SK-N-SH (cell line): ENCODE results near the gene COL23A1. TPM values are rescaled to one million over a fixed set of nuclear protein-coding genes. Genes with fewer than 3 reads are reported as not detected.
"Not testable (repeated sequence)": the region's sequence is repeated elsewhere in the genome, so short reads cannot be mapped to it uniquely, and the experiment has no call there.

Experiments used
- CTCF ChIA-PET: fragments of 300-600, 350-600 bp; formaldehyde crosslinking; extraction: SDS; loops from one replicate; lab custom pipeline; 2021; lab: Yijun Ruan, JAX
- POLR2A ChIA-PET: fragments of 350-600 bp; sonication (Branson Sonifier 250); formaldehyde crosslinking; extraction: SDS; loops from one replicate; lab custom pipeline; 2020; ENCODE audit warnings: antibody characterized with exemption, inconsistent platforms; lab: Yijun Ruan, JAX
- DNase-seq: peaks from one replicate; pipeline ENCODE4 v3.0.0; 2012
- H2AFZ ChIP-seq: fragments of 200-600 bp; sonication (generic); 2 replicates; pipeline ENCODE4 v1.8.1; 2016; ENCODE audit warnings: antibody characterized with exemption, mild to moderate bottlenecking, low read depth
- H3F3A ChIP-seq: fragments of 200-600 bp; sonication (generic); replicated peaks from 2 replicates; pipeline ENCODE3; 2016; ENCODE audit warnings: antibody characterized with exemption, mild to moderate bottlenecking; ENCODE audit not compliant: insufficient read depth
- H3K27ac ChIP-seq, 2 experiments: fragments of 200-500 bp in 1 of 2; fragments of 200-600 bp in 1 of 2; sonication (Bioruptor generic) in 1 of 2; sonication (generic), shearing (Covaris generic) in 1 of 2; 2 replicates each; pipeline versions ENCODE4 v1.5.1 to v1.6.1; 2014 to 2016; ENCODE audit warnings: low read depth in 2 of 2, inconsistent platforms in 1 of 2, low read length in 1 of 2, mild to moderate bottlenecking in 1 of 2, mixed read lengths in 1 of 2
- H3K27me3 ChIP-seq: fragments of 200-600 bp; sonication (generic), shearing (Covaris generic); 2 replicates; pipeline ENCODE4 v1.6.1; 2016; ENCODE audit warnings: mixed run types; ENCODE audit not compliant: insufficient read depth
- H3K36me3 ChIP-seq, 2 experiments: fragments of 200-500 bp in 1 of 2; fragments of 200-600 bp in 1 of 2; sonication (Bioruptor generic) in 1 of 2; sonication (generic) in 1 of 2; replicated peaks in 1 of 2; 2 replicates each; pipeline versions ENCODE3 to v1.5.1; 2014 to 2016; ENCODE audit warnings: low read length in 1 of 2, mild to moderate bottlenecking in 1 of 2; ENCODE audit not compliant: insufficient read depth in 2 of 2, control insufficient read depth in 1 of 2
- H3K4me1 ChIP-seq, 2 experiments: fragments of 200-500 bp in 1 of 2; fragments of 200-600 bp in 1 of 2; sonication (Bioruptor generic) in 1 of 2; sonication (generic), shearing (Covaris generic) in 1 of 2; 2 replicates each; pipeline versions ENCODE4 v1.5.1 to v1.6.1; 2014 to 2016; ENCODE audit warnings: low read depth in 1 of 2, low read length in 1 of 2, mixed run types in 1 of 2; ENCODE audit not compliant: insufficient read depth in 2 of 2, control insufficient read depth in 1 of 2
- H3K4me2 ChIP-seq: fragments of 200-600 bp; sonication (generic), shearing (Covaris generic); 2 replicates; pipeline ENCODE4 v1.6.1; 2017; ENCODE audit warnings: mixed run types
- H3K4me3 ChIP-seq, 2 experiments: fragments of 200-500 bp in 1 of 2; fragments of 200-600 bp in 1 of 2; sonication (Bioruptor generic) in 1 of 2; sonication (generic), shearing (Covaris generic) in 1 of 2; 2 replicates each; pipeline versions ENCODE4 v1.5.1 to v1.8.1; 2014 to 2016; ENCODE audit warnings: low read depth in 2 of 2, inconsistent platforms in 1 of 2, low read length in 1 of 2, mild to moderate bottlenecking in 1 of 2, mixed read lengths in 1 of 2, moderate library complexity in 1 of 2
- H3K79me2 ChIP-seq: fragments of 200-600 bp; sonication (generic); 2 replicates; pipeline ENCODE4 v1.8.1; 2017; ENCODE audit warnings: mild to moderate bottlenecking; ENCODE audit not compliant: insufficient read depth
- H3K9ac ChIP-seq: fragments of 200-600 bp; sonication (generic); 2 replicates; pipeline ENCODE4 v1.6.1; 2017; ENCODE audit warnings: mixed run types
- H3K9me2 ChIP-seq: fragments of 200-600 bp; sonication (generic); 2 replicates; pipeline ENCODE4 v1.6.1; 2017; ENCODE audit warnings: mixed run types
- H3K9me3 ChIP-seq: fragments of 200-600 bp; sonication (generic); 2 replicates; pipeline ENCODE4 v1.6.1; 2017; ENCODE audit warnings: mixed run types, mild to moderate bottlenecking, moderate library complexity
- H4K20me1 ChIP-seq: fragments of 200-600 bp; sonication (generic); 2 replicates; pipeline ENCODE4 v1.6.1; 2017; ENCODE audit warnings: mild to moderate bottlenecking, mixed run types; ENCODE audit not compliant: insufficient read depth
- CHD2 ChIP-seq: fragments of 150-350 bp; IDR thresholded peaks from 2 replicates; pipeline ENCODE4 v1.6.1; 2018; ENCODE audit warnings: low read length; ENCODE audit not compliant: partially characterized antibody
- ELF1 ChIP-seq: IDR thresholded peaks from 2 replicates; pipeline ENCODE4 v1.4.0; 2012
- EP300 ChIP-seq, 2 experiments: IDR thresholded peaks; 2 replicates each; pipeline versions ENCODE4 v1.4.0 to v1.6.1; 2012; ENCODE audit warnings: borderline replicate concordance in 1 of 2, low read depth in 1 of 2, low read length in 1 of 2
- FOSL2 ChIP-seq: IDR thresholded peaks from 2 replicates; pipeline ENCODE4 v1.4.0; 2012; ENCODE audit warnings: low read depth, mild to moderate bottlenecking, moderate library complexity, borderline replicate concordance
- GABPA ChIP-seq: IDR thresholded peaks from 2 replicates; pipeline ENCODE4 v1.4.0; 2012; ENCODE audit warnings: low read depth, mild to moderate bottlenecking
- GATA2 ChIP-seq: sonication (generic); formaldehyde crosslinking; IDR thresholded peaks from 2 replicates; pipeline ENCODE4 v1.5.0; 2020; ENCODE audit warnings: mild to moderate bottlenecking, missing genetic modification reagents
- JUND ChIP-seq: IDR thresholded peaks from 2 replicates; pipeline ENCODE4 v1.4.0; 2012
- MAX ChIP-seq: IDR thresholded peaks from 2 replicates; pipeline ENCODE4 v1.4.0; 2012; ENCODE audit warnings: low read depth
- NFIC ChIP-seq: IDR thresholded peaks from 2 replicates; pipeline ENCODE4 v1.4.0; 2012; ENCODE audit warnings: borderline replicate concordance
- NRF1 ChIP-seq: IDR thresholded peaks from 2 replicates; pipeline ENCODE4 v1.6.1; 2012; ENCODE audit warnings: low read depth, mild to moderate bottlenecking, low read length
- POLR2AphosphoS5 ChIP-seq: IDR thresholded peaks from 2 replicates; pipeline ENCODE4 v1.6.1; 2012; ENCODE audit warnings: low read depth, low read length
- RFX5 ChIP-seq: IDR thresholded peaks from 2 replicates; pipeline ENCODE4 v1.6.1; 2012; ENCODE audit warnings: mild to moderate bottlenecking, improper control_type of control experiment, low read length
- RXRA ChIP-seq: IDR thresholded peaks from 2 replicates; pipeline ENCODE4 v1.4.0; 2012; ENCODE audit warnings: low read depth, mild to moderate bottlenecking, borderline replicate concordance
- SIN3A ChIP-seq: IDR thresholded peaks from 2 replicates; pipeline ENCODE4 v1.6.1; 2012; ENCODE audit warnings: low read depth, mild to moderate bottlenecking, low read length, moderate library complexity, borderline replicate concordance
- SMC3 ChIP-seq: IDR thresholded peaks from 2 replicates; pipeline ENCODE4 v1.6.1; 2012; ENCODE audit warnings: low read depth, low read length, improper control_type of control experiment
- TCF12 ChIP-seq: IDR thresholded peaks from 2 replicates; pipeline ENCODE4 v1.4.0; 2012
- YY1 ChIP-seq: IDR thresholded peaks from 2 replicates; pipeline ENCODE4 v1.4.0; 2012; ENCODE audit warnings: low read depth, mild to moderate bottlenecking
- WGBS: methylation state at CpG from one replicate; pipeline ENCODE4 v1.1.6; 2017; ENCODE audit warnings: low lambda C conversion rate; 5-methylcytosine and 5-hydroxymethylcytosine counted together
- polyA plus RNA-seq, 3 experiments: library from polyadenylated mRNA; depleted of rRNA; stranded (reverse); fragments of >200 nt; gene quantifications; 2 replicates each; pipeline ENCODE4 v1.2.3, GENCODE V29; 2012
- TF ChIP-seq, protein P1 (sequence below): IDR thresholded peaks from 2 replicates; pipeline ENCODE4; 2012
- TF ChIP-seq, protein P2 (sequence below): IDR thresholded peaks from 2 replicates; pipeline ENCODE4 v1.4.0; 2012; ENCODE audit warnings: low read depth, borderline replicate concordance
- TF ChIP-seq, protein P3 (sequence below): fragments of 150-350 bp; IDR thresholded peaks from 2 replicates; pipeline ENCODE4 v1.6.1; 2017; ENCODE audit warnings: antibody characterized with exemption, low read length, low read depth, borderline replicate concordance

COL23A1 gene
- polyA plus RNA-seq, 1 of the 3 experiments (the other 2 are of a cell fraction) = 0.10 TPM

- CTCF ChIA-PET = interaction anchor here (1.8 kb wide), 1 partner anchor 336 kb away, joined by 7 read pairs; the partner anchor contains the start of gene COL23A1
- H3K9me3 ChIP-seq, H3K9ac ChIP-seq, H3K9me2 ChIP-seq, H3K79me2 ChIP-seq, H2AFZ ChIP-seq, H3K27me3 ChIP-seq, H3K4me2 ChIP-seq, H3K4me3 ChIP-seq, H4K20me1 ChIP-seq, H3F3A ChIP-seq, H3K27ac ChIP-seq, DNase-seq, H3K36me3 ChIP-seq, POLR2A ChIA-PET: not testable (repeated sequence)
- WGBS = 67% methylated on average over 17 of the region's 18 CpGs
- peaks cover 0 to 12% of the 10 kb centered on the region in 2 experiments; a peak in 1 of 4 replicates for H3K4me1 ChIP-seq
Observed at GRCh38 chr5:178253632-178254031, 336.6 kb downstream of the COL23A1 start.

DNA sequence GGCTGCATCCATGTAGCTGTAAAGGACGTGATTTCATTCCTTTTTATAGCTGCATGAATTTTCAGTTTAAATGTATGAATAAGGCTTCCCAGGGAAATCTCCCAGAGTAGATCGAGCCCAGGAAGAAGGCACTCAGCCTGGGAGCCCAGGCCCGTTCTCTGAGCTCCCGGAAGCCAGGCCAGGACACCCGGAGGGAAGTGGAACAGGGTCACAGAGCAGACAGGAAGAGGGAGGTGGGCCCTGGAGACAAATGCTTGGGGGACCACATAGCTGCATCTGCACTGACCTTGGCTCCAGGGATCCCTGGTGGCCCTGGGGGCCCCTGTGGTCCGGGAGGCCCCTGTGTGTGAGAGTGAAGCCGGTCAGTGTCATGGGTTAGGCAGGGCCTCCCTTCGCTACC, 337.9 kb downstream of the COL23A1 start:
- H2AFZ ChIP-seq = no peak overlapping the region
- no peak for DNase-seq
- H3K79me2 ChIP-seq = no peaks in the 10 kb centered on the region
- H3K4me3 ChIP-seq = no peak overlapping the region
- H3K36me3 ChIP-seq = no peaks in the 10 kb centered on the region
- ChIA-PET CTCF (interaction anchor here (0.8 to 3.1 kb wide), 6 partner anchors 16 to 338 kb away, joined by 3 to 17 read pairs (median 3); partner anchors contain the start of gene COL23A1), POLR2A (no interaction called here)
- no peaks in the 10 kb centered on the region for H3F3A ChIP-seq
- H3K27ac ChIP-seq = no peak overlapping the region
- no peaks in the 10 kb centered on the region for H4K20me1 ChIP-seq
- no peaks in the 10 kb centered on the region for H3K9me2 ChIP-seq
- TF ChIP-seq FOSL2 (no peak), TCF12 (no peak), YY1 (no peak), RFX5 (no peak), JUND (no peak), CHD2 (no peak), POLR2AphosphoS5 (no peak), GABPA (no peak), EP300 (IDR thresholded peaks at IDR 0.05; ENCODE audit: borderline replicate concordance in 1 of 2, low read depth in 1 of 2, low read length in 1 of 2) (no peak), ELF1 (no peak), NFIC (no peak), SIN3A (no peak), SMC3 (no peak), NRF1 (no peak), RXRA (no peak), MAX (no peak), GATA2 (CRISPR knock-in tag) (no peak)
- TF ChIP-seq, protein P1, sequence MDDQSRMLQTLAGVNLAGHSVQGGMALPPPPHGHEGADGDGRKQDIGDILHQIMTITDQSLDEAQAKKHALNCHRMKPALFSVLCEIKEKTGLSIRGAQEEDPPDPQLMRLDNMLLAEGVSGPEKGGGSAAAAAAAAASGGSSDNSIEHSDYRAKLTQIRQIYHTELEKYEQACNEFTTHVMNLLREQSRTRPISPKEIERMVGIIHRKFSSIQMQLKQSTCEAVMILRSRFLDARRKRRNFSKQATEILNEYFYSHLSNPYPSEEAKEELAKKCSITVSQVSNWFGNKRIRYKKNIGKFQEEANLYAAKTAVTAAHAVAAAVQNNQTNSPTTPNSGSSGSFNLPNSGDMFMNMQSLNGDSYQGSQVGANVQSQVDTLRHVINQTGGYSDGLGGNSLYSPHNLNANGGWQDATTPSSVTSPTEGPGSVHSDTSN = no peak
- TF ChIP-seq, protein P2, sequence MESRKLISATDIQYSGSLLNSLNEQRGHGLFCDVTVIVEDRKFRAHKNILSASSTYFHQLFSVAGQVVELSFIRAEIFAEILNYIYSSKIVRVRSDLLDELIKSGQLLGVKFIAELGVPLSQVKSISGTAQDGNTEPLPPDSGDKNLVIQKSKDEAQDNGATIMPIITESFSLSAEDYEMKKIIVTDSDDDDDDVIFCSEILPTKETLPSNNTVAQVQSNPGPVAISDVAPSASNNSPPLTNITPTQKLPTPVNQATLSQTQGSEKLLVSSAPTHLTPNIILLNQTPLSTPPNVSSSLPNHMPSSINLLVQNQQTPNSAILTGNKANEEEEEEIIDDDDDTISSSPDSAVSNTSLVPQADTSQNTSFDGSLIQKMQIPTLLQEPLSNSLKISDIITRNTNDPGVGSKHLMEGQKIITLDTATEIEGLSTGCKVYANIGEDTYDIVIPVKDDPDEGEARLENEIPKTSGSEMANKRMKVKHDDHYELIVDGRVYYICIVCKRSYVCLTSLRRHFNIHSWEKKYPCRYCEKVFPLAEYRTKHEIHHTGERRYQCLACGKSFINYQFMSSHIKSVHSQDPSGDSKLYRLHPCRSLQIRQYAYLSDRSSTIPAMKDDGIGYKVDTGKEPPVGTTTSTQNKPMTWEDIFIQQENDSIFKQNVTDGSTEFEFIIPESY = no peak
- TF ChIP-seq, protein P3, sequence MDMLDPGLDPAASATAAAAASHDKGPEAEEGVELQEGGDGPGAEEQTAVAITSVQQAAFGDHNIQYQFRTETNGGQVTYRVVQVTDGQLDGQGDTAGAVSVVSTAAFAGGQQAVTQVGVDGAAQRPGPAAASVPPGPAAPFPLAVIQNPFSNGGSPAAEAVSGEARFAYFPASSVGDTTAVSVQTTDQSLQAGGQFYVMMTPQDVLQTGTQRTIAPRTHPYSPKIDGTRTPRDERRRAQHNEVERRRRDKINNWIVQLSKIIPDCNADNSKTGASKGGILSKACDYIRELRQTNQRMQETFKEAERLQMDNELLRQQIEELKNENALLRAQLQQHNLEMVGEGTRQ = no peak
- no peak overlapping the region for H3K4me2 ChIP-seq
- H3K27me3 ChIP-seq = no peaks in the 10 kb centered on the region
- 43% methylated on average over 7 of the region's 8 CpGs for WGBS
- H3K9me3 ChIP-seq = no peaks in the 10 kb centered on the region
- H3K4me1 ChIP-seq = peaks cover 0 to 20% of the 10 kb centered on the region in 2 experiments; a peak in 1 of 4 replicates
- no peak overlapping the region for H3K9ac ChIP-seq
